Glutamatergic neuron (in vitro differentiated cells): ENCODE results near the gene RNF38. TPM values are rescaled to one million over a fixed set of nuclear protein-coding genes. Genes with fewer than 3 reads are reported as not detected.
"Not testable (repeated sequence)": the region's sequence is repeated elsewhere in the genome, so short reads cannot be mapped to it uniquely, and the experiment has no call there.

Experiments
- DNase-seq: peaks from one replicate; pipeline ENCODE4 v3.0.0; 2022
- H3K27ac Mint-ChIP-seq: one replicate; pipeline ENCODE4 v1.8.0; 2020; ENCODE audit warnings: mild to moderate bottlenecking, mixed read lengths, inconsistent platforms; ENCODE audit not compliant: unreplicated experiment
- H3K27me3 Mint-ChIP-seq: one replicate; pipeline ENCODE4 v1.8.0; 2020; ENCODE audit warnings: mild to moderate bottlenecking, moderate library complexity, mixed read lengths, inconsistent platforms; ENCODE audit not compliant: unreplicated experiment
- H3K36me3 Mint-ChIP-seq: one replicate; pipeline ENCODE4 v1.8.0; 2020; ENCODE audit warnings: mild to moderate bottlenecking, mixed read lengths, inconsistent platforms; ENCODE audit not compliant: unreplicated experiment
- H3K4me1 Mint-ChIP-seq: one replicate; pipeline ENCODE4 v1.8.0; 2020; ENCODE audit warnings: mild to moderate bottlenecking, low read depth, mixed read lengths, inconsistent platforms; ENCODE audit not compliant: unreplicated experiment
- H3K4me3 Mint-ChIP-seq: one replicate; pipeline ENCODE4 v1.8.0; 2020; ENCODE audit warnings: mild to moderate bottlenecking, mixed read lengths, inconsistent platforms; ENCODE audit not compliant: unreplicated experiment
- H3K9me3 Mint-ChIP-seq: one replicate; pipeline ENCODE4 v1.8.0; 2020; ENCODE audit warnings: mild to moderate bottlenecking, moderate library complexity, mixed read lengths, inconsistent platforms; ENCODE audit not compliant: unreplicated experiment
- CTCF ChIP-seq: fragments of 200-600 bp; sonication (generic); IDR thresholded peaks from one replicate; pipeline ENCODE4 v1.5.0; 2021; ENCODE audit not compliant: partially characterized antibody, unreplicated experiment
- total RNA-seq: library from RNA; stranded (reverse); fragmentation: NEBNext Ultra II Directional; extraction: Animal tissue kit (Norgen Biotek cat#: 25700); gene quantifications from one replicate; pipeline ENCODE4 v1.2.1, GENCODE V29; 2021; ENCODE audit not compliant: unreplicated experiment

The RNF38 gene
- total RNA-seq, 1 donor from 2014 or later: 129 TPM

- peaks cover 3% of the 10 kb centered on the region for H3K4me1 Mint-ChIP-seq
- no peak overlapping the region for H3K27ac Mint-ChIP-seq
- H3K4me3 Mint-ChIP-seq: no peak overlapping the region
- no peaks in the 10 kb centered on the region for H3K36me3 Mint-ChIP-seq
- no peak for TF ChIP-seq CTCF
- peaks cover 2% of the 10 kb centered on the region for H3K9me3 Mint-ChIP-seq
- H3K27me3 Mint-ChIP-seq: peaks cover 2% of the 10 kb centered on the region
- DNase-seq: no peak
Observed at GRCh38 chr9:36314740-36315139, 85.3 kb downstream of the RNF38 start.

DNA sequence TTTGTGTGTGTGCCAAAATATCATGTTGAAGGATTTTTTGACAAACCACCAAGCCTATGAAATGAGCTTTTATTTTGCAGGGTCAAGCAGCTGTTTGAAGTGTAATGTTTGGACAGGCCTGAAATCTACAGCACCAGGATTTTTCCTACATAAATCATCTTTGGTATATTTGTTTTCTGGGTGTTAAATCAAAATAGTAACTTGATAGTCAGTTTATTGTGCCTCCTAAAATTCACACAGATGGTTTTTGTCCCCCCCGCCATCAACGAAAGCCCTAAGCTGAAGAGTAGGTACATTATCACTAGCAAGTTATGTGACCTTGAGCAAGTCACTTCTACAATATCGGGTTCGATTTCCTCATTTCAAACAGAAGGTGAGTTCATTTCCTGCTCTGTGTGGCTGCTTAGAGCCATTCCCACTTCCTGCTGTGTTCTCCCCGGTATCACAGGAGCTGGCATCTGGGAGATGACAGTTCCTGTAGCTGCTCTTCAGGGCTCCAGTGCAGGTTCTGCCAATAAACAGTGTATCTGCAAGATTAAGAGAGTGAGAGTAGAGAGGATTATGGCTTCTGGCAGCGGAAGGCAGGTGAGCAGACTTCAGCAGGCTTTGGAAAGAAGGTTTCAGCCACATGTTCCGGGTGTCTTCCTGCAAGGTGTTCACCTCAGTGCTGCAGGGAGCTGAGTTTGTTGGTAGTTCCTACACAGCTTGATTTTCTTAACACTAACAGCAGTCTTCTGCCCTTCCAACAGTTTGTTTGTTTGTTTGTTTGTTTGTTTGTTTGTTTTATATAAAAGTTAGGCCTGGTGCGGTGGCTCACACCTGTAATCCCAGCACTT lies 93.4 kb downstream of the RNF38 start:
- TF ChIP-seq CTCF: no peak
- no peaks in the 10 kb centered on the region for H3K4me1 Mint-ChIP-seq
- no peak for DNase-seq
- no peaks in the 10 kb centered on the region for H3K27me3 Mint-ChIP-seq
- H3K4me3 Mint-ChIP-seq: no peak overlapping the region
- H3K27ac Mint-ChIP-seq: no peak overlapping the region
- H3K36me3 Mint-ChIP-seq: no peaks in the 10 kb centered on the region
- no peaks in the 10 kb centered on the region for H3K9me3 Mint-ChIP-seq

GRCh38 chr9:36304366-36304765 lies 95.7 kb downstream of the RNF38 start:
- not testable (repeated sequence) for H3K9me3 Mint-ChIP-seq, H3K4me3 Mint-ChIP-seq, H3K4me1 Mint-ChIP-seq, H3K27me3 Mint-ChIP-seq, DNase-seq, H3K27ac Mint-ChIP-seq, H3K36me3 Mint-ChIP-seq

DNA sequence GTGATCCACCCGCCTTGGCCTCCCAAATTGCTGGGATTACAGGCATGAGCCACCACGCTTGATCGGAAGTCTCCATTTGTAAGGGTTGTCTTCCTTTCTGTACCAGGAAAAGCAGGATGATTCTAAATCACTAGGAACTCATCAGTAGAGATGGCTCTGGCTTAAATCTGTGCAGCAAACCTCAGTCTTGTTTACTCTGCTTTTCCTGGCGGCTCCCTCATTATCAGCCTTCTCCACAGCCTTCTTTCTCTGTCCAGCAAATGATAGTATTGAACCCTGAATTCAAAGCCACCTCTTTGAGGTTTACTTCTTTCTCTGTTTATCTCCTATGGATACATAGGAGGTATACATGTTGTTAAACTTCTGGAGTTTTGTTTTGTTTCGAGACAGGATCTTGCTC lies 98.8 kb downstream of the RNF38 start:
- no peak overlapping the region for H3K4me3 Mint-ChIP-seq
- no peak for TF ChIP-seq CTCF

GRCh38 chr9:36298566-36298965 lies 101.5 kb downstream of the RNF38 start:
- DNase-seq: no peak
- Mint-ChIP-seq H3K36me3 (peaks cover 4% of the 10 kb centered on the region), H3K27me3 (peaks cover 2% of the 10 kb centered on the region), H3K9me3 (no peaks in the 10 kb centered on the region), H3K27ac (no peak overlapping the region), H3K4me1 (no peaks in the 10 kb centered on the region), H3K4me3 (no peak overlapping the region)
- TF ChIP-seq CTCF: no peak

More for the DNA sequence above, 98.8 kb downstream of the RNF38 start:
- Mint-ChIP-seq H3K36me3 (no peaks in the 10 kb centered on the region), H3K4me1 (no peaks in the 10 kb centered on the region), H3K9me3 (no peaks in the 10 kb centered on the region), H3K27ac (no peak overlapping the region), H3K27me3 (no peaks in the 10 kb centered on the region)
- no peak for DNase-seq
